Gastroesophageal sphincter (tissue), 3 donors: ENCODE measurements around the gene SCAI.

Experiments
- CTCF ChIP-seq, 4 experiments: fragments of 200-600 bp in 2 of 4; fragments of 450-650 bp in 2 of 4; sonication (generic) in 1 of 4; IDR thresholded peaks; one replicate each; pipeline ENCODE4 v1.5.1; 2017 to 2019; ENCODE audit warnings: antibody characterized with exemption in 4 of 4, mild to moderate bottlenecking in 2 of 4, moderate library complexity in 2 of 4
- EP300 ChIP-seq: sonication (generic); formaldehyde crosslinking; IDR thresholded peaks from one replicate; pipeline ENCODE4 v1.6.1; 2017; ENCODE audit warnings: antibody characterized with exemption, mild to moderate bottlenecking
- POLR2A ChIP-seq, 2 donors: fragments of 450-650 bp; IDR thresholded peaks; one replicate each; pipeline ENCODE4 v1.6.1; 2017; ENCODE audit warnings: antibody characterized with exemption in 2 of 2, mild to moderate bottlenecking in 2 of 2, moderate library complexity in 1 of 2
- POLR2AphosphoS5 ChIP-seq: sonication (generic); formaldehyde crosslinking; IDR thresholded peaks from one replicate; pipeline ENCODE4 v1.6.1; 2017; ENCODE audit warnings: antibody characterized with exemption

- TF ChIP-seq POLR2A (IDR thresholded peaks at IDR 0.05) = no peak
- TF ChIP-seq POLR2AphosphoS5 = no peak
- no peak for TF ChIP-seq CTCF (IDR thresholded peaks at IDR 0.05)
- TF ChIP-seq EP300 = no peak
These were observed 229.9 kb downstream of the SCAI start for GRCh38 chr9:124913378-124913777.
